ENCODE measurements around the gene POLR3K. TPM values are rescaled to one million over a fixed set of nuclear protein-coding genes. Genes with fewer than 3 reads are reported as not detected.

The POLR3K gene
- polyA plus RNA-seq, 1 of the 3 experiments (the other 2 are of a cell fraction): 54.5 TPM

- ChIA-PET POLR2A (no interaction called here), CTCF (interaction anchor here (0.7 to 1.0 kb wide), 2 partner anchors 73 to 84 kb away, joined by 3 to 4 read pairs; no protein-coding TSS in a partner anchor)
- no peak overlapping the region for H3K27ac ChIP-seq (ENCODE audit: low read depth in 2 of 2, low read length in 1 of 2)
Measured at GRCh38 chr16:33877-34647, 19.3 kb downstream of the POLR3K start.

More at GRCh38 chr16:33877-34647, 19.3 kb downstream of the POLR3K start:
- no peaks in the 10 kb centered on the region for H3K79me2 ChIP-seq (ENCODE audit: insufficient read depth)
- H3K9me2 ChIP-seq: no peaks in the 10 kb centered on the region
- H3K9me3 ChIP-seq: no peaks in the 10 kb centered on the region
- no peaks in the 10 kb centered on the region for H3F3A ChIP-seq (replicated peaks; ENCODE audit: insufficient read depth)
- no peak overlapping the region for H2AFZ ChIP-seq (ENCODE audit: low read depth)
- 86% methylated on average over 14 of the region's 21 CpGs for WGBS (ENCODE audit: low lambda C conversion rate)
- H3K4me3 ChIP-seq (ENCODE audit: low read depth in 2 of 2, low read length in 1 of 2): no peak overlapping the region
- no peak for TF ChIP-seq RXRA (IDR thresholded peaks at IDR 0.05; ENCODE audit: borderline replicate concordance, low read depth)
- no peak for TF ChIP-seq USF2 (IDR thresholded peaks at IDR 0.05; ENCODE audit: borderline replicate concordance, low read depth, low read length)
- no peak for TF ChIP-seq CHD2 (IDR thresholded peaks at IDR 0.05; ENCODE audit: low read length, partially characterized antibody)
- TF ChIP-seq EZH2phosphoT487 (IDR thresholded peaks at IDR 0.05; ENCODE audit: borderline replicate concordance, low read depth): no peak
- TF ChIP-seq SIN3A (IDR thresholded peaks at IDR 0.05; ENCODE audit: borderline replicate concordance, low read depth, low read length): no peak
- TF ChIP-seq RCOR1 (IDR thresholded peaks at IDR 0.05; ENCODE audit: low read length): no peak
- TF ChIP-seq JUND (IDR thresholded peaks at IDR 0.05): no peak
- TF ChIP-seq GATA2 (CRISPR knock-in tag; IDR thresholded peaks at IDR 0.05): no peak
- TF ChIP-seq TCF12 (IDR thresholded peaks at IDR 0.05): no peak
- no peak for TF ChIP-seq ZBTB33 (IDR thresholded peaks at IDR 0.05; ENCODE audit: borderline replicate concordance, low read depth)
- no peak for TF ChIP-seq NFIC (IDR thresholded peaks at IDR 0.05; ENCODE audit: borderline replicate concordance)
- TF ChIP-seq MXI1 (IDR thresholded peaks at IDR 0.05; ENCODE audit: low read depth, low read length): no peak
- TF ChIP-seq POLR2AphosphoS5 (IDR thresholded peaks at IDR 0.05; ENCODE audit: low read depth, low read length): no peak
- TF ChIP-seq FOXJ3 (CRISPR knock-in tag; IDR thresholded peaks at IDR 0.05): no peak
- no peak for TF ChIP-seq ELF1 (IDR thresholded peaks at IDR 0.05)
- TF ChIP-seq EP300 (IDR thresholded peaks at IDR 0.05; ENCODE audit: borderline replicate concordance in 1 of 2, low read depth in 1 of 2, low read length in 1 of 2): no peak
- no peak for TF ChIP-seq REST (IDR thresholded peaks at IDR 0.05; ENCODE audit: low read depth, low read length)
- TF ChIP-seq NRF1 (IDR thresholded peaks at IDR 0.05; ENCODE audit: low read depth, low read length): no peak
- no peak for TF ChIP-seq RFX5 (IDR thresholded peaks at IDR 0.05; ENCODE audit: low read length)
- TF ChIP-seq PBX3 (IDR thresholded peaks at IDR 0.05): no peak
- H3K27me3 ChIP-seq (ENCODE audit: insufficient read depth): no peaks in the 10 kb centered on the region
- no peak overlapping the region for H3K4me2 ChIP-seq
- H3K9ac ChIP-seq: no peak overlapping the region
- H4K20me1 ChIP-seq (ENCODE audit: insufficient read depth): no peaks in the 10 kb centered on the region
- H3K36me3 ChIP-seq (replicated peaks in 1 of 2; ENCODE audit: control insufficient read depth in 1 of 2, insufficient read depth in 2 of 2, low read length in 1 of 2): no peaks in the 10 kb centered on the region
- H3K4me1 ChIP-seq (ENCODE audit: control insufficient read depth in 1 of 2, insufficient read depth in 2 of 2, low read depth in 1 of 2, low read length in 1 of 2): peaks cover 0 to 5% of the 10 kb centered on the region in 2 experiments; a peak in 1 of 4 replicates
- DNase-seq: no peak
